Hepatocyte (in vitro differentiated cells): ENCODE results near the gene OR5H15. TPM values are rescaled to one million over a fixed set of nuclear protein-coding genes. Genes with fewer than 3 reads are reported as not detected.
"Not testable (repeated sequence)": the region's sequence is repeated elsewhere in the genome, so short reads cannot be mapped to it uniquely, and the experiment has no call there.

Experiments used
- DNase-seq: peaks from one replicate; pipeline ENCODE4 v3.0.0-alpha.2; 2016; ENCODE audit warnings: low spot score
- H2AFZ ChIP-seq: fragments of 200-600 bp; sonication (generic); 2 replicates; pipeline ENCODE4 v1.6.0; 2016; ENCODE audit warnings: antibody characterized with exemption, mild to moderate bottlenecking
- H3K27ac ChIP-seq: fragments of 200-600 bp; sonication (generic); 2 replicates; pipeline ENCODE4 v1.5.1; 2016; ENCODE audit warnings: mild to moderate bottlenecking
- H3K27me3 ChIP-seq: fragments of 200-600 bp; sonication (generic); 2 replicates; pipeline ENCODE4 v1.6.1; 2016
- H3K36me3 ChIP-seq: fragments of 200-600 bp; sonication (generic); replicated peaks from 2 replicates; pipeline ENCODE4 v1.5.1; 2016; ENCODE audit warnings: low read depth; ENCODE audit not compliant: insufficient read depth
- H3K4me1 ChIP-seq: fragments of 200-600 bp; sonication (generic); 2 replicates; pipeline ENCODE4 v1.5.1; 2016; ENCODE audit warnings: mild to moderate bottlenecking, moderate library complexity; ENCODE audit not compliant: insufficient read depth
- H3K4me2 ChIP-seq: fragments of 200-600 bp; sonication (generic); 2 replicates; pipeline ENCODE4 v1.6.0; 2016
- H3K4me3 ChIP-seq: fragments of 200-600 bp; sonication (generic); 2 replicates; pipeline ENCODE4 v1.5.1; 2016; ENCODE audit warnings: mild to moderate bottlenecking
- H3K79me2 ChIP-seq: fragments of 200-600 bp; sonication (generic); 2 replicates; pipeline ENCODE4 v1.6.0; 2017; ENCODE audit warnings: mild to moderate bottlenecking
- H3K9me2 ChIP-seq: fragments of 200-600 bp; sonication (generic); replicated peaks from 2 replicates; pipeline ENCODE4 v1.6.0; 2017; ENCODE audit warnings: mild to moderate bottlenecking; ENCODE audit not compliant: insufficient read depth
- H3K9me3 ChIP-seq: fragments of 200-600 bp; sonication (generic); 2 replicates; pipeline ENCODE4 v1.5.1; 2016; ENCODE audit warnings: low read depth, mild to moderate bottlenecking
- H4K20me1 ChIP-seq: fragments of 200-600 bp; sonication (generic); 2 replicates; pipeline ENCODE4 v1.6.0; 2016; ENCODE audit warnings: mild to moderate bottlenecking; ENCODE audit not compliant: insufficient read depth, poor library complexity, severe bottlenecking
- EZH2 ChIP-seq: fragments of 200-600 bp; sonication (generic); IDR thresholded peaks from 2 replicates; pipeline ENCODE4 v1.6.1; 2016; ENCODE audit warnings: antibody characterized with exemption, mild to moderate bottlenecking, borderline replicate concordance
- EZH2phosphoT487 ChIP-seq: fragments of 200-600 bp; sonication (generic); IDR thresholded peaks from one replicate; pipeline ENCODE4 v1.6.1; 2018; ENCODE audit warnings: antibody characterized with exemption, mild to moderate bottlenecking, low read depth, moderate library complexity; ENCODE audit not compliant: unreplicated experiment, severe bottlenecking
- WGBS: methylation state at CpG from one replicate; pipeline ENCODE4 v1.1.6; 2016; ENCODE audit warnings: low lambda C conversion rate; ENCODE audit errors: missing lambda C conversion rate; 5-methylcytosine and 5-hydroxymethylcytosine counted together
- polyA plus RNA-seq: library from polyadenylated mRNA; unstranded; fragments of >200 nt; fragmentation: Nextera tagmentation; extraction: Ambion mirVana; gene quantifications from 2 replicates; pipeline ENCODE4 v1.2.1, GENCODE V29; 2016
- total RNA-seq: library from RNA; depleted of rRNA; stranded (reverse); fragments of >200 nt; gene quantifications from 2 replicates; pipeline ENCODE4 v1.2.3, GENCODE V29; 2014
- TF ChIP-seq, protein P1 (sequence below): fragments of 200-600 bp; sonication (generic); IDR thresholded peaks from 2 replicates; pipeline ENCODE4 v1.5.1; 2016; ENCODE audit warnings: antibody characterized with exemption, mild to moderate bottlenecking; ENCODE audit not compliant: poor library complexity

OR5H15 gene
- total and polyA plus RNA-seq, 2 experiments from 2014 or later, result not detected

DNA sequence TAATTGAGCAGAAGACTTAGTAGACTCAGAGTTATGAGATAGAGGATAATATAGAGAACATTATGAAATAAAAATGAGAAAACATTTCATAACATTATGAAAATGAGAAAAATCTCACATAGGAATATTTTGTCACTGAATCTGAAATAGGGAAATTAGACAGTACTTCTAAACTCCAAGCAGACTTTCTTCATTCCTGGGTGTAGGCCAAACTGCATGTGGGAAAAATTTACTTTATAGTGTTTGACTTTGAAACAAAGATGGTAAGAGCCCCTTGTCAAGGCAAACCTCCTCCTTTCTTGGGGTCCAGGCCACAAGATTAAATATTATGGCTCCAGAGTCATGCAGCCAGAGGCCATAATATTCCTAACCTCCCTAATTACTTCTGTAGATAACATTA, 26.0 kb upstream of the OR5H15 start:
- H3K9me2 ChIP-seq, result no peaks in the 10 kb centered on the region
- H3K36me3 ChIP-seq, result no peaks in the 10 kb centered on the region
- H3K79me2 ChIP-seq, result no peaks in the 10 kb centered on the region
- no peak overlapping the region for H3K4me2 ChIP-seq
- no peaks in the 10 kb centered on the region for H4K20me1 ChIP-seq
- H3K4me1 ChIP-seq, result no peaks in the 10 kb centered on the region
- H3K4me3 ChIP-seq, result no peak overlapping the region
- no peak overlapping the region for H2AFZ ChIP-seq
- no peak for DNase-seq
- H3K9me3 ChIP-seq, result no peaks in the 10 kb centered on the region
- no peak overlapping the region for H3K27ac ChIP-seq
- no peak for TF ChIP-seq EZH2
- no peak for TF ChIP-seq EZH2phosphoT487
- TF ChIP-seq, protein P1, sequence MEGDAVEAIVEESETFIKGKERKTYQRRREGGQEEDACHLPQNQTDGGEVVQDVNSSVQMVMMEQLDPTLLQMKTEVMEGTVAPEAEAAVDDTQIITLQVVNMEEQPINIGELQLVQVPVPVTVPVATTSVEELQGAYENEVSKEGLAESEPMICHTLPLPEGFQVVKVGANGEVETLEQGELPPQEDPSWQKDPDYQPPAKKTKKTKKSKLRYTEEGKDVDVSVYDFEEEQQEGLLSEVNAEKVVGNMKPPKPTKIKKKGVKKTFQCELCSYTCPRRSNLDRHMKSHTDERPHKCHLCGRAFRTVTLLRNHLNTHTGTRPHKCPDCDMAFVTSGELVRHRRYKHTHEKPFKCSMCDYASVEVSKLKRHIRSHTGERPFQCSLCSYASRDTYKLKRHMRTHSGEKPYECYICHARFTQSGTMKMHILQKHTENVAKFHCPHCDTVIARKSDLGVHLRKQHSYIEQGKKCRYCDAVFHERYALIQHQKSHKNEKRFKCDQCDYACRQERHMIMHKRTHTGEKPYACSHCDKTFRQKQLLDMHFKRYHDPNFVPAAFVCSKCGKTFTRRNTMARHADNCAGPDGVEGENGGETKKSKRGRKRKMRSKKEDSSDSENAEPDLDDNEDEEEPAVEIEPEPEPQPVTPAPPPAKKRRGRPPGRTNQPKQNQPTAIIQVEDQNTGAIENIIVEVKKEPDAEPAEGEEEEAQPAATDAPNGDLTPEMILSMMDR, result no peak
- no peaks in the 10 kb centered on the region for H3K27me3 ChIP-seq

DNA sequence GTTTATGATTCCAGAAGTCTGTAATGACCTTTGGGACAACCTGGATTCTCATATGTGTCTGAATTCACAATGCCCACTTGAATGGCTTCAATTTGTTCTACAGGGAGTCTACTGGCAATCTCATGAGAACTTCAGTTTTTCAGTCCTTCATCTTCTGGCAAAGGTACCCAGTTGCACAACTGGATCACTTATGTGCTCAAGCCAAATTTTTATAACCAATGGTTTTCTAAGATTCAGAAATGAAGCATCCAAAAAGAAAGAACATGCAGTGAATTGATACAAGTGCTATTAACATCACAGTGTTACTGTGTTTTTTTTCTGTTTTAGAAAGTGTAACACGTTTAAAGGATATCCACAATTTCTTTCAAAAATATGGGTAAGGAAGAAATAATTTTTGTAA, 19.3 kb upstream of the OR5H15 start, which contains the start of gene OR5H14:
OR5H14 (plus strand) TSS at position 301 of the 400 bp plus-strand sequence. CDS start 1,907 bp downstream, outside the sequence.
- Histone ChIP-seq H3K9me3 (no peaks in the 10 kb centered on the region), H3K79me2 (no peaks in the 10 kb centered on the region), H3K4me2 (no peak within 1 kb of the TSS), H2AFZ (no peak within 1 kb of the TSS), H4K20me1 (no peaks in the 10 kb centered on the region), H3K4me1 (no peaks in the 10 kb centered on the region), H3K27me3 (no peaks in the 10 kb centered on the region), H3K36me3 (no peaks in the 10 kb centered on the region), H3K4me3 (no peak within 1 kb of the TSS), H3K27ac (no peak within 1 kb of the TSS), H3K9me2 (no peaks in the 10 kb centered on the region)
- DNase-seq, result no peak
- TF ChIP-seq EZH2phosphoT487 (no peak), EZH2 (no peak)
- TF ChIP-seq, protein P1, result no peak
- WGBS, result 80% methylated on average over 1 of the region's 1 CpG

DNA sequence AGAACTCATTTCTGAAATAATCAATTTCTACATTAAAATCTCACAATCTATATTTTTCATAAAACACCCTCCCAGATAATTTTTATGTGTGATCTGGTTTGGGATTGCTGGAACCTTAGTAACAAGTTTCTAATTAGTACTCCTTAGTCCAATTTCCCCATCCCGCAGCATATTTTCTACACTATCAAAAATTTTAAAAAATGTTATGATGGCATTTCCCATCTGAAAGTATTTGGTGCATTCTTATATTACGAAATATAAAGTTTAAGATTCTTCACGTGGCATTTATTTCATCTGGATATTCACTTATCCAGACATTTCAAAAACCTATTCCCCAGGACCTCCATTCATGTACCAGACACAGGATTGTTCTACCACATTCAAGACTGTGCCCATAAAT, 17.7 kb upstream of the OR5H15 start:
- Histone ChIP-seq H4K20me1 (no peaks in the 10 kb centered on the region), H3K9me3 (no peaks in the 10 kb centered on the region), H3K4me3 (no peak overlapping the region), H3K79me2 (no peaks in the 10 kb centered on the region), H3K4me2 (no peak overlapping the region), H3K27me3 (no peaks in the 10 kb centered on the region), H3K36me3 (no peaks in the 10 kb centered on the region), H3K9me2 (no peaks in the 10 kb centered on the region), H3K4me1 (no peaks in the 10 kb centered on the region), H2AFZ (no peak overlapping the region), H3K27ac (no peak overlapping the region)
- DNase-seq, result no peak
- TF ChIP-seq EZH2, result no peak
- TF ChIP-seq, protein P1, result no peak
- no peak for TF ChIP-seq EZH2phosphoT487
- WGBS, result 88% methylated on average over 3 of the region's 3 CpGs

DNA sequence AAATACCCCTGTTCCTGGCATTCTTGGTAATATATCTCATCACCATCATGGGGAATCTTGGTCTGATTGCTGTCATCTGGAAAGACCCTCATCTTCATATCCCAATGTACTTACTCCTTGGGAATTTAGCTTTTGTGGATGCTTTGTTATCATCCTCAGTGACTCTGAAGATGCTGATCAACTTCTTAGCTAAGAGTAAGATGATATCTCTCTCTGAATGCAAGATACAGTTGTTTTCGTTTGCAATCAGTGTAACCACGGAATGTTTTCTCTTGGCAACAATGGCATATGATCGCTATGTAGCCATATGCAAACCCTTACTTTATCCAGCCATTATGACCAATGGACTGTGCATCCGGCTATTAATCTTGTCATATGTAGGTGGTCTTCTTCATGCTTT, 17.0 kb upstream of the OR5H15 start:
- not testable (repeated sequence) for H3K27me3 ChIP-seq, H2AFZ ChIP-seq, DNase-seq, H3K4me1 ChIP-seq, H3K9me2 ChIP-seq, H3K79me2 ChIP-seq, H3K9me3 ChIP-seq, H3K4me2 ChIP-seq, H3K27ac ChIP-seq, H3K4me3 ChIP-seq, H3K36me3 ChIP-seq, H4K20me1 ChIP-seq
- WGBS, result 92% methylated on average over 4 of the region's 4 CpGs
